ENCODE measurements around the gene SEMA4D. TPM values are rescaled to one million over a fixed set of nuclear protein-coding genes. Genes with fewer than 3 reads are reported as not detected.

Gene SEMA4D
- total RNA-seq, 4 donors from 2014 or later, result 13.4 to 27.3 (median 24.8) TPM

GRCh38 chr9:89383030-89383720 lies 114.7 kb downstream of the SEMA4D start:
- TF ChIP-seq CTCF (IDR thresholded peaks at IDR 0.05), result no peak
- no peak for TF ChIP-seq POLR2A (IDR thresholded peaks at IDR 0.05)
- TF ChIP-seq EP300 (IDR thresholded peaks at IDR 0.05), result no peak
- H3K27me3 ChIP-seq, result no peaks in the 10 kb centered on the region
- WGBS, 2 donors, result 79% methylated on average over 16 of the region's 16 CpGs
- H3K36me3 ChIP-seq, result peaks cover 0 to 99% (median 14%) of the 10 kb centered on the region in 3 donors
- no peak overlapping the region for H3K27ac ChIP-seq
- no peaks in the 10 kb centered on the region for H3K9me3 ChIP-seq
- no peak for DNase-seq (ENCODE audit: low spot score in 2 of 2)
- H3K4me1 ChIP-seq, result peaks cover 0 to 11% (median 9%) of the 10 kb centered on the region in 4 donors
- H3K4me3 ChIP-seq, result no peak overlapping the region

- Histone ChIP-seq H3K36me3 (peaks cover 0 to 98% (median 14%) of the 10 kb centered on the region in 3 donors), H3K4me1 (peaks cover 0 to 3% (median under 1%) of the 10 kb centered on the region in 4 donors), H3K9me3 (no peaks in the 10 kb centered on the region), H3K4me3 (no peak overlapping the region), H3K27ac (no peak overlapping the region), H3K27me3 (no peaks in the 10 kb centered on the region)
- TF ChIP-seq CTCF (IDR thresholded peaks at IDR 0.05), result no peak
- TF ChIP-seq EP300 (IDR thresholded peaks at IDR 0.05), result no peak
- no peak for DNase-seq (ENCODE audit: low spot score in 2 of 2)
- 87 to 90% methylated on average over 22 to 27 of the region's 27 CpGs for WGBS, 2 donors
These were observed 115.6 kb downstream of the SEMA4D start for GRCh38 chr9:89382026-89382986.

GRCh38 chr9:89381308-89381609 lies 116.7 kb downstream of the SEMA4D start:
- no peak for DNase-seq (ENCODE audit: low spot score in 2 of 2)
- Histone ChIP-seq H3K4me1 (no peaks in the 10 kb centered on the region), H3K4me3 (no peak overlapping the region), H3K27ac (no peak overlapping the region), H3K9me3 (no peaks in the 10 kb centered on the region), H3K36me3 (peaks cover 0 to 98% (median 14%) of the 10 kb centered on the region in 3 donors), H3K27me3 (no peaks in the 10 kb centered on the region)
- TF ChIP-seq CTCF (IDR thresholded peaks at IDR 0.05) (no peak), EP300 (IDR thresholded peaks at IDR 0.05) (no peak), POLR2A (IDR thresholded peaks at IDR 0.05) (no peak)
- 90 to 93% methylated on average over 3 of the region's 4 CpGs for whole genome bisulfite sequencing, 2 donors

- WGBS, 2 donors, result 80 to 83% methylated on average over 25 to 26 of the region's 26 CpGs
- no peaks in the 10 kb centered on the region for H3K27me3 ChIP-seq
- H3K4me1 ChIP-seq, result no peaks in the 10 kb centered on the region
- H3K36me3 ChIP-seq, result peaks cover 0 to 92% (median 9%) of the 10 kb centered on the region in 3 donors
- no peak for TF ChIP-seq POLR2A (IDR thresholded peaks at IDR 0.05)
- no peak overlapping the region for H3K4me3 ChIP-seq
- H3K27ac ChIP-seq, result no peak overlapping the region
- no peaks in the 10 kb centered on the region for H3K9me3 ChIP-seq
- no peak for DNase-seq (ENCODE audit: low spot score in 2 of 2)
These were observed 117.2 kb downstream of the SEMA4D start for GRCh38 chr9:89380437-89381307.

- H3K27me3 ChIP-seq, result no peaks in the 10 kb centered on the region
- H3K27ac ChIP-seq, result no peak overlapping the region
- peaks cover 0 to 89% (median 0%) of the 10 kb centered on the region in 3 donors for H3K36me3 ChIP-seq
- H3K9me3 ChIP-seq, result no peaks in the 10 kb centered on the region
- WGBS, 2 donors, result 80 to 90% methylated on average over 14 of the region's 14 CpGs
- no peak overlapping the region for H3K4me3 ChIP-seq
- TF ChIP-seq EP300 (IDR thresholded peaks at IDR 0.05), result peak in 1 of 2 donors; percentile 19
- TF ChIP-seq POLR2A (IDR thresholded peaks at IDR 0.05), result no peak
- H3K4me1 ChIP-seq, result no peaks in the 10 kb centered on the region
- no peak for DNase-seq (ENCODE audit: low spot score in 2 of 2)
These were observed 118.3 kb downstream of the SEMA4D start for GRCh38 chr9:89379508-89380115.
